Astrocyte of the spinal cord (primary cell): Measurements from ENCODE around the gene ERP29.

ENCODE experiments used
- DNase-seq: peaks from one replicate; pipeline ENCODE4 v3.0.0; 2011; ENCODE audit warnings: low read depth, low spot score
- H3K4me3 ChIP-seq: 2 replicates; pipeline ENCODE4 v1.5.1; 2011; ENCODE audit warnings: low read depth, mild to moderate bottlenecking, low read length, moderate library complexity
- in situ Hi-C: cut with HindIII; loops from 2 replicates; pipeline ENCODE4 v1.10.0; 2017; ENCODE audit warnings: low sequenced_read_pairs
- TF ChIP-seq, protein P1 (sequence below): IDR thresholded peaks from 2 replicates; pipeline ENCODE4 v1.5.1; 2012; ENCODE audit warnings: low read depth, mild to moderate bottlenecking, low read length, inconsistent platforms

The ERP29 gene

GRCh38 chr12:112010415-112011344 is 2.5 kb upstream of the ERP29 start:
- no peak overlapping the region for H3K4me3 ChIP-seq
- in situ Hi-C loops, result no loop called here
- no peak for DNase-seq

GRCh38 chr12:112011685-112012084 is 1.5 kb upstream of the ERP29 start:
- DNase-seq, result no peak
- H3K4me3 ChIP-seq, result peak overlapping the region; percentile 89
- TF ChIP-seq, protein P1, sequence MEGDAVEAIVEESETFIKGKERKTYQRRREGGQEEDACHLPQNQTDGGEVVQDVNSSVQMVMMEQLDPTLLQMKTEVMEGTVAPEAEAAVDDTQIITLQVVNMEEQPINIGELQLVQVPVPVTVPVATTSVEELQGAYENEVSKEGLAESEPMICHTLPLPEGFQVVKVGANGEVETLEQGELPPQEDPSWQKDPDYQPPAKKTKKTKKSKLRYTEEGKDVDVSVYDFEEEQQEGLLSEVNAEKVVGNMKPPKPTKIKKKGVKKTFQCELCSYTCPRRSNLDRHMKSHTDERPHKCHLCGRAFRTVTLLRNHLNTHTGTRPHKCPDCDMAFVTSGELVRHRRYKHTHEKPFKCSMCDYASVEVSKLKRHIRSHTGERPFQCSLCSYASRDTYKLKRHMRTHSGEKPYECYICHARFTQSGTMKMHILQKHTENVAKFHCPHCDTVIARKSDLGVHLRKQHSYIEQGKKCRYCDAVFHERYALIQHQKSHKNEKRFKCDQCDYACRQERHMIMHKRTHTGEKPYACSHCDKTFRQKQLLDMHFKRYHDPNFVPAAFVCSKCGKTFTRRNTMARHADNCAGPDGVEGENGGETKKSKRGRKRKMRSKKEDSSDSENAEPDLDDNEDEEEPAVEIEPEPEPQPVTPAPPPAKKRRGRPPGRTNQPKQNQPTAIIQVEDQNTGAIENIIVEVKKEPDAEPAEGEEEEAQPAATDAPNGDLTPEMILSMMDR, result no peak
- in situ Hi-C loops, result no loop called here

More at GRCh38 chr12:112010415-112011344, 2.5 kb upstream of the ERP29 start:
- TF ChIP-seq, protein P1, result no peak

- peak overlapping the region; percentile 89 for H3K4me3 ChIP-seq
- TF ChIP-seq, protein P1, result no peak
- in situ Hi-C loops, result no loop called here
- DNase-seq, result peak; percentile 76
Measured at GRCh38 chr12:112013601-112014402, 576 bp downstream of the ERP29 start.

DNA sequence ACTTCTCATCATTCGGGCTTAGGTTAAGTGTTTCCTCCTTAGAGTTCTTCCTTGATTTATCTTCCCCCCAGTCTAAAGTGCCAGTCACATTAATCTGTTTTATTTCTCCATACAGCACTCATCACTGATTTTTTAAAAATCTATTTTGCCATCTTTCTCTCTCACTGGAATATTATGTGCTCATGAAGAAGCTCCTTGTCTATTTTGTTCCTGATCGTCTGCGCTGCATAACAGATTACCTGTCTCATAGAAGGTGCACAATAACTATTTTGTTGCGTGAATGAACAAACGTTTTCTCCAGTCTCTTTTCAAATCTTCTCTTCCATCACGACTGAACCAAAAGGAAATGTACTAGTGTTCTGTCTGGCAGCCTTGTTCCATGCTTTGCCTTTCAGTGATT is 2.7 kb downstream of the ERP29 start:
- in situ Hi-C loops, result no loop called here
- TF ChIP-seq, protein P1, result no peak
- no peak for DNase-seq
- no peak overlapping the region for H3K4me3 ChIP-seq

DNA sequence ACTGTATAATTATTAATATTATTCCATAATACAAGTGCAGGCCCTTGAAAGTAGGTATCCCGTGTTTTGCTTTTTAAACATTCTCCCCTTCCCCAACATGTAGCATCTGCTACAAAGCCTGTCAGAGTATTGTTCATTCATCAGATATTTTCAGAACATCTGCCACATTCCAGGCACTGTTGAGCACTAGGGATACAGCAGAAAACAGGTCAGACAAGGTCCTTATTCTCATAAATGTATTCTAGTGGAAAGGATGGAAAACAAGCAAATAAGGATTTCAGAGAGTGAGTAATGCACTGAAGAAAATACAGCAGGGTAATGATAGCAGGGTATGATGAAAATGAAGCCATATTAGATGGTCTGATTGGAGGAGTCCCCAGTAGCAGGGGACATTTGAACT is 3.8 kb downstream of the ERP29 start:
- TF ChIP-seq, protein P1, result no peak
- H3K4me3 ChIP-seq, result no peak overlapping the region
- in situ Hi-C loops, result no loop called here
- no peak for DNase-seq

- in situ Hi-C loops, result no loop called here
- no peak overlapping the region for H3K4me3 ChIP-seq
- peak; percentile 80 for DNase-seq
- TF ChIP-seq, protein P1, result no peak
Measured at GRCh38 chr12:112018571-112019237, 5.5 kb downstream of the ERP29 start.
